HL-60/S4 (cell line): ENCODE measurements around the gene ADAD2.

Experiments
- in situ Hi-C: fragments of 300-500 bp; cut with MboI; formaldehyde crosslinking; loops from 2 replicates; pipeline ENCODE4 v1.14.3; 2022; ENCODE audit warnings: low sequenced_read_pairs

Gene ADAD2

DNA sequence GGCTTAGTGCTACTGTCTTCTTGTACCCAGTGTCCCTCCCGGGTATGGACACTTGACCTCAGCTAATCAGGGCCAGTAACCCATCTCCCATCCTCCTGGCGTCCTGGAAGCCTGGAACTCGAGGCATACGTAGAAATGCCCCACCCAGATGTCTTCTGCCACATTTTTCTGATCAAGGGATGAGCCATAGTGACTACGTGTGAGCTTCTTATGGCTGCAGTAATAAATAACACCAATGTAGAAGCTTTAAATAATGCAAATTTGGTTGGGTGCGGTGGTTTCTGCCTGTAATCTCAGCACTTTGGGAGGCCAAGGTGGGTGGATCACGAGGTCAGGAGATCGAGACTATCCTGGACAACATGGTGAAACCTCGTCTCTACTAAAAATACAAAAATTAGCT lies 51.9 kb downstream of the ADAD2 start:
- in situ Hi-C loops: no loop called here

DNA sequence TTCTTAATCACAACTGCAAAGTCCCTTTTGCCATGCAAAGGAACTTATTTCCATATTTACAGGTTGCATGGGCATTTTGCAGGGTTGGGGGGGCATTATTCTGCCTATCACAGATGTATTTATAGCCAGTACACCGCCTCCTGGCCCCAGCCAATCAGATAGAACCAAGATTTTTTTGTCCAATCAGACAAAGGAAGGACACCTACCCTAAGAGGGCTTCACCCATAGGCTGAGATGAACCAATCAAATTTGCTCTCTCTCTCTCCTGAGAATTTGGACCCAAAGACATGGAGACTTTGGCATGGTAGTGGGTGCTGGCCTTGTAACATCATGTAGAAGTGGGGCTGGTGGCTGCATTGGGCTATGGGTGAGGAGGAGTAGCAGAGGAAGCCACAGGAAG lies 52.8 kb downstream of the ADAD2 start:
- in situ Hi-C loops: no loop called here

DNA sequence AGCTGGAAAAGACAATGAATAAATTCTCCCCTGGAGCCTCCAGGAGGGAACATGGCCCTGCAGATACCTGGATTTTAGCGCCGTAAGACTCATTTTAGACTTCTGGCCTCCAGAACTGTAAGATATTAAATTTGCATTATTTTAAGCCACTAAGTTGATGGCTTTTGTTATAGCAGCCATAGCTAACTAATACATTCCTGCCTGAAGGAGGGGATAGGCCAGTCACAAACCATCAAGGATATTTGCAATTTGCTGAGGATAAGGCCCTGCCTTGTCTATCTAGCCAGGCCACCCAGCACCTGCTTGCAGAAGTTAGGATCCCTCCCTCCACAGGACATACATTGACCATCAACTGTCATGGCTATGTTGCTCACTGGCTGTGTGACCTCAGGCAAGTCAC lies 53.8 kb downstream of the ADAD2 start:
- in situ Hi-C loops: no loop called here

GRCh38 chr16:84245956-84246678 lies 55.2 kb downstream of the ADAD2 start:
- in situ Hi-C loops: no loop called here

- in situ Hi-C loops: no loop called here
Measured at GRCh38 chr16:84246679-84247077, 55.7 kb downstream of the ADAD2 start.
